ENCODE data around the gene ADORA1. TPM values are rescaled to one million over a fixed set of nuclear protein-coding genes. Genes with fewer than 3 reads are reported as not detected.
A peak's percentile ranks its signal among the peaks of the same experiment; 100 is the strongest.

Gene ADORA1
- total RNA-seq, 4 donors from 2014 or later = 0.64 to 1.7 (median 0.66) TPM; not detected in 1

DNA sequence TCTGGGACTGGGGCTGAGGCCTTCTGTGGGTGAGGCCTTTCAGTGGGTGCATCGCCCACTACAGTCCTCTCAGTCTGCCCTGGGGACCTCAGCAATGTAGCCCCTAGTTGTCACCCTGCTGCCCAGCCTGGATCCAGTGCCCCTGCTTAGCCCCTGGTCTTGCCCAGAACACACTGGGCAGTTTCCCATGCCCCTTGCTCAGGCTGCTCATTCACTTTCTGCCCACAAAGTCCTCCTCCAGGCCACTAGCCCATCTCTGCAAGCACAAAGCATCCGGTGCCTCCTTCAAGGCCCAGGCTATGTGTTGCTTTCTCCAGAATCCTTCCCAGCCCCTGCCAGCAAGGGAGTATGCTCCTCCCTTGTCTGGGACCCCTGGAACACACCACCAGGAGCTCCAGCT is 5.4 kb upstream of the ADORA1 start:
- 77 to 100% methylated on average over 1 to 2 of the region's 2 CpGs for WGBS, 2 donors
- intact Hi-C loops (cut with DNase I) = no loop called here

GRCh38 chr1:203124011-203124410 is 3.5 kb upstream of the ADORA1 start:
- Histone ChIP-seq H3K27ac (no peak overlapping the region), H3K9me3 (no peaks in the 10 kb centered on the region), H3K27me3 (peaks cover 0 to 100% (median 2%) of the 10 kb centered on the region in 4 donors), H3K4me1 (peaks cover 13 to 34% (median 21%) of the 10 kb centered on the region in 3 donors), H3K36me3 (no peaks in the 10 kb centered on the region), H3K4me3 (no peak overlapping the region)
- intact Hi-C loops (cut with DNase I) = no loop called here
- WGBS, 2 donors = 47 to 49% methylated on average over 5 of the region's 5 CpGs
- no peak for DNase-seq
- no peak for TF ChIP-seq POLR2A (IDR thresholded peaks at IDR 0.05)
- TF ChIP-seq, protein P1, sequence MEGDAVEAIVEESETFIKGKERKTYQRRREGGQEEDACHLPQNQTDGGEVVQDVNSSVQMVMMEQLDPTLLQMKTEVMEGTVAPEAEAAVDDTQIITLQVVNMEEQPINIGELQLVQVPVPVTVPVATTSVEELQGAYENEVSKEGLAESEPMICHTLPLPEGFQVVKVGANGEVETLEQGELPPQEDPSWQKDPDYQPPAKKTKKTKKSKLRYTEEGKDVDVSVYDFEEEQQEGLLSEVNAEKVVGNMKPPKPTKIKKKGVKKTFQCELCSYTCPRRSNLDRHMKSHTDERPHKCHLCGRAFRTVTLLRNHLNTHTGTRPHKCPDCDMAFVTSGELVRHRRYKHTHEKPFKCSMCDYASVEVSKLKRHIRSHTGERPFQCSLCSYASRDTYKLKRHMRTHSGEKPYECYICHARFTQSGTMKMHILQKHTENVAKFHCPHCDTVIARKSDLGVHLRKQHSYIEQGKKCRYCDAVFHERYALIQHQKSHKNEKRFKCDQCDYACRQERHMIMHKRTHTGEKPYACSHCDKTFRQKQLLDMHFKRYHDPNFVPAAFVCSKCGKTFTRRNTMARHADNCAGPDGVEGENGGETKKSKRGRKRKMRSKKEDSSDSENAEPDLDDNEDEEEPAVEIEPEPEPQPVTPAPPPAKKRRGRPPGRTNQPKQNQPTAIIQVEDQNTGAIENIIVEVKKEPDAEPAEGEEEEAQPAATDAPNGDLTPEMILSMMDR (IDR thresholded peaks at IDR 0.05) = no peak

More for the DNA sequence above, 5.4 kb upstream of the ADORA1 start:
- Histone ChIP-seq H3K27me3 (peaks cover 0 to 100% (median 3%) of the 10 kb centered on the region in 4 donors), H3K4me1 (peaks cover 5 to 24% (median 12%) of the 10 kb centered on the region in 3 donors), H3K9me3 (no peaks in the 10 kb centered on the region), H3K36me3 (no peaks in the 10 kb centered on the region), H3K27ac (no peak overlapping the region), H3K4me3 (no peak overlapping the region)
- DNase-seq = no peak
- TF ChIP-seq, protein P1 (IDR thresholded peaks at IDR 0.05) = no peak
- no peak for TF ChIP-seq POLR2A (IDR thresholded peaks at IDR 0.05)

GRCh38 chr1:203124546-203125317 is 2.8 kb upstream of the ADORA1 start:
- TF ChIP-seq, protein P1 (IDR thresholded peaks at IDR 0.05) = no peak
- TF ChIP-seq POLR2A (IDR thresholded peaks at IDR 0.05) = no peak
- intact Hi-C loops (cut with DNase I) = no loop called here
- H3K36me3 ChIP-seq = no peaks in the 10 kb centered on the region
- no peaks in the 10 kb centered on the region for H3K9me3 ChIP-seq
- 56 to 75% methylated on average over 5 of the region's 5 CpGs for WGBS, 2 donors
- H3K4me3 ChIP-seq = no peak overlapping the region
- peaks cover 13 to 42% (median 21%) of the 10 kb centered on the region in 3 donors for H3K4me1 ChIP-seq
- no peak overlapping the region for H3K27ac ChIP-seq
- H3K27me3 ChIP-seq = peaks cover 0 to 99% (median 0%) of the 10 kb centered on the region in 4 donors
- no peak for DNase-seq

DNA sequence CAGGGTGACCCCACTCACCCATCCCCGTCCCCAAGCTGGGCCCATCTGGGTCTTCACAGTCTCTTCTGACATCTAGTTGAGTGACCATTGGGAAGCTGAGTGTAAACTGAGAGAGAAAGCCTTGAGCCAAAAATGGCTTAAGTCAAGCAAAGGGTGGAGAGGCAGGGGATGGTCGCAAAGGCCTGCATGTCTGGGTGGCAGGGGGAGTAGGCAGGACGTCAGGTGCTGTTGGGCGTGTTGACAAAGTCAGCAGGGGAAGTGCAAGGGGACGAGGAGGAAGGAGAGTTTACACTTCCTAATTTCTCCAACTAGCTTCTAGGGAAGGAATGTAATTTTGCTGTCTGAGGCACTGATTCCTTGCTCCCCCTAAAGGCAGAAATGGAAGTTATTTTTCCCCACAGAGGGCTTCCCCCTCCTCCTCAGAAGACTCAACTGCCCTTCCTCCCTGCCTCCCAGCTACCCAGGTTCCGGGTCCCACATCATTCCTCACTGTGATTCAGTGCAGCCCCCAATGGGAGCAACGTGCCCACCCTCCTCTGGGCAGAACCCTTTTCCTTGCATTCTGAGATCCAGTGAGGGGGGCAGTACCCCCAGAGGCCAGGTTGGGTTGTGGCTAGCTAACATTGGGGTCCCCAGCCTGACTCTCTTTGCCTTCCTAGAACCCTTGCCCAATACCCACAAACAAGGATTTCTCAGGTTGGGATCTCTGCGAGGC is 1.2 kb upstream of the ADORA1 start:
- Histone ChIP-seq H3K27ac (peak overlapping the region in 1 of 4 donors; percentile 5), H3K27me3 (peaks cover 0 to 89% (median 0%) of the 10 kb centered on the region in 4 donors), H3K4me3 (no peak overlapping the region), H3K9me3 (no peaks in the 10 kb centered on the region), H3K4me1 (peaks cover 13 to 50% (median 21%) of the 10 kb centered on the region in 3 donors), H3K36me3 (no peaks in the 10 kb centered on the region)
- WGBS, 2 donors = 20 to 32% methylated on average over 6 to 7 of the region's 8 CpGs
- intact Hi-C loops (cut with DNase I) = no loop called here
- DNase-seq = no peak
- TF ChIP-seq, protein P1 (IDR thresholded peaks at IDR 0.05) = peak in 2 of 6 experiments; percentile 15 to 33
- no peak for TF ChIP-seq POLR2A (IDR thresholded peaks at IDR 0.05)

All from esophagus squamous epithelium (tissue), 5 donors.